ENCODE results near the gene CFP.

GRCh38 chrX:47623540-47624027, 6.1 kb downstream of the CFP start:
- TF ChIP-seq CTCF (IDR thresholded peaks at IDR 0.05) = no peak
- TF ChIP-seq POLR2AphosphoS5 (IDR thresholded peaks at IDR 0.05) = no peak
